Measurements from ENCODE around the gene NRGN. TPM values are rescaled to one million over a fixed set of nuclear protein-coding genes. Genes with fewer than 3 reads are reported as not detected.

The NRGN gene
- polyA plus RNA-seq, 1 donor (not counting 4 experiments of a cell fraction or from before 2014, with no cell fraction given), result 0.97 TPM

- H3K9me3 ChIP-seq (ENCODE audit: control insufficient read depth, low read depth, low read length), result no peaks in the 10 kb centered on the region
- no peak overlapping the region for H3K4me3 ChIP-seq (ENCODE audit: control insufficient read depth in 2 of 3, extremely low read depth in 1 of 3, insufficient read depth in 2 of 3, low read depth in 1 of 3, low read length in 3 of 3)
- H3K4me2 ChIP-seq (ENCODE audit: control insufficient read depth, extremely low read depth, insufficient read depth, low read depth, low read length), result no peak overlapping the region
- dilution Hi-C loops (cut with MboI; ENCODE audit: extremely low pct_ligation_motif_present, low sequenced_read_pairs), result no loop called here
- peaks cover 69% of the 10 kb centered on the region for H3K79me2 ChIP-seq (ENCODE audit: control insufficient read depth, insufficient read depth, low read length)
- H3K9me1 ChIP-seq (ENCODE audit: control insufficient read depth, extremely low read depth, insufficient read depth, low read length), result peaks cover under 1% of the 10 kb centered on the region
- H3K36me3 ChIP-seq (ENCODE audit: control insufficient read depth in 2 of 2, extremely low read depth in 1 of 2, insufficient read depth in 2 of 2, low read length in 2 of 2), result no peaks in the 10 kb centered on the region
- H2AFZ ChIP-seq (ENCODE audit: control insufficient read depth, low read length), result no peak overlapping the region
- DNase-seq (ENCODE audit: low read depth, low spot score) (no peak), FAIRE-seq (no peak)
- peaks cover 11% of the 10 kb centered on the region for H4K20me1 ChIP-seq (ENCODE audit: control insufficient read depth, extremely low read depth, insufficient read depth, low read length)
- TF ChIP-seq EZH2 (IDR thresholded peaks at IDR 0.05; ENCODE audit: low read length) (no peak), CTCF (optimal IDR thresholded peaks at IDR 0.05 in 1 of 3, IDR thresholded peaks at IDR 0.05 in 1 of 3, conservative IDR thresholded peaks at IDR 0.05 in 1 of 3; ENCODE audit: extremely low read depth in 1 of 3, insufficient read depth in 2 of 3, low read length in 3 of 3) (no peak)
- H3K4me1 ChIP-seq (ENCODE audit: control insufficient read depth, extremely low read depth, insufficient read depth, low read length), result peaks cover 20% of the 10 kb centered on the region
- H3K27ac ChIP-seq (ENCODE audit: control insufficient read depth, insufficient read depth, low read length), result no peak overlapping the region
- no peak overlapping the region for H3K9ac ChIP-seq (ENCODE audit: control insufficient read depth, extremely low read depth, insufficient read depth, low read length)
- H3K27me3 ChIP-seq (ENCODE audit: control insufficient read depth, extremely low read depth, insufficient read depth, low read length), result no peaks in the 10 kb centered on the region
Measured at GRCh38 chr11:124796312-124796711, 56.6 kb downstream of the NRGN start.

Other genes with a start within 250 kb of the NRGN start
- not detected in 3 replicates for gene OR8B12, start 196.3 kb upstream of the NRGN start, polyA plus RNA-seq
- not detected in 3 replicates for gene OR8A1, start 169.9 kb upstream of the NRGN start, polyA plus RNA-seq
- not detected in 3 replicates for gene PANX3, start 128.5 kb upstream of the NRGN start, polyA plus RNA-seq
- 28.5 to 40.2 TPM (median 32.6 TPM) in 3 replicates for gene TBRG1, start 117.1 kb upstream of the NRGN start, polyA plus RNA-seq
- 16.2 to 44.7 TPM (median 26.6 TPM) in 3 replicates for gene SIAE, start 66.2 kb upstream of the NRGN start, polyA plus RNA-seq
- 10.0 to 19.5 TPM (median 16.8 TPM) in 3 replicates for gene SPA17, start 66.0 kb upstream of the NRGN start, polyA plus RNA-seq
- gene VSIG2, start 12.3 kb downstream of the NRGN start, polyA plus RNA-seq, result 0.08 TPM in 1 of 3 replicates, not detected in the others
- 0.04 TPM in 2 of 3 replicates, not detected in the other for gene ESAM, start 22.3 kb downstream of the NRGN start, polyA plus RNA-seq
- 2.9 to 6.6 TPM (median 3.6 TPM) in 3 replicates for gene MSANTD2, start 60.5 kb downstream of the NRGN start, polyA plus RNA-seq
- gene ROBO3, start 125.5 kb downstream of the NRGN start, polyA plus RNA-seq, result 13.6 to 19.2 TPM (median 17.0 TPM) in 3 replicates
- gene ROBO4, start 157.9 kb downstream of the NRGN start, polyA plus RNA-seq, result 0.94 to 2.3 TPM (median 0.98 TPM) in 3 replicates
- gene HEPN1, start 179.3 kb downstream of the NRGN start, polyA plus RNA-seq, result not detected in 3 replicates
- gene HEPACAM, start 196.1 kb downstream of the NRGN start, polyA plus RNA-seq, result not detected in 3 replicates
- gene CCDC15, start 214.3 kb downstream of the NRGN start, polyA plus RNA-seq, result 0.77 to 2.0 TPM (median 1.4 TPM) in 3 replicates

Data from keratinocyte (primary cell).